ENCODE measurements around the gene HTT. TPM values are rescaled to one million over a fixed set of nuclear protein-coding genes. Genes with fewer than 3 reads are reported as not detected.

The HTT gene
- total and polyA plus RNA-seq, 2 of the 8 experiments (the other 6 are each of a cell fraction or from before 2014, with no cell fraction given) = 24.0 to 71.0 TPM

DNA sequence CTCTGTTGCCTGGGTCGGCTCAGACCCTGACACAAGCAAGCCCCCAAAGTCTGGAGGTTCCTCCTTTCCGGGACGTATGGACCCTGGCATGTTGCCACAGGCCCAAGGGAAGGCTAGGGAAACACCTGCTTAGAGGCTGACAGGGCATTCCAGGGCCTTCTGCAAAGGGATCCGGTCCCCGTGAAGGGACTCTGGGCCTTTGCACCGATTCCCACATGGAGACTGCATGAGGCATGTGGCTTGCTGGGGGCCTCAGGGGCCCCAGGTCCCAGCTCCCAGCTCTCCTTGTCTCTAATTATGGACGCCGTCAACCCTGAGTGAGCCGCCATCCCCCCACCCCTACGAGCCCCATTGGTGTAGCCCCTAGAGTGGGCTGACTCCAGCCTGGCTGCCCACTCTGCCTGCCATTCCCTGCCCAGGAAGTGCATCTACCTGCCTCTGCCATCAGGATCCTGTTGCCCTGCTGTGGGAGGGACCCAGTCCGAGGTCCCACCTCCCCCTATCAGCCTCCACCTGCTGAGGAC is 214.2 kb downstream of the HTT start:
- POLR2A ChIA-PET (ENCODE audit: partially characterized antibody) = no interaction called here
- TF ChIP-seq CBX5 (IDR thresholded peaks at IDR 0.05; ENCODE audit: low read depth, low read length) = no peak
- TF ChIP-seq CTBP2 (IDR thresholded peaks at IDR 0.05; ENCODE audit: borderline replicate concordance, insufficient read depth, insufficient read length, low read length) = no peak
- TF ChIP-seq SIN3A (conservative IDR thresholded peaks at IDR 0.05 in 1 of 2, IDR thresholded peaks at IDR 0.05 in 1 of 2; ENCODE audit: low read depth in 1 of 2, low read length in 2 of 2) = no peak
- TF ChIP-seq SP2 (IDR thresholded peaks at IDR 0.05; ENCODE audit: low read length) = no peak
- no peak for TF ChIP-seq TAF1 (IDR thresholded peaks at IDR 0.05; ENCODE audit: low read depth, low read length)
- TF ChIP-seq POLR2AphosphoS5 (IDR thresholded peaks at IDR 0.05; ENCODE audit: low read depth, low read length) = no peak
- no peak for TF ChIP-seq TCF12 (IDR thresholded peaks at IDR 0.05; ENCODE audit: low read depth, low read length)
- TF ChIP-seq SUZ12 (IDR thresholded peaks at IDR 0.05; ENCODE audit: low read length) = no peak
- no peak for TF ChIP-seq MAFK (IDR thresholded peaks at IDR 0.05; ENCODE audit: low read depth, low read length)
- no peak for TF ChIP-seq ATF2 (IDR thresholded peaks at IDR 0.05; ENCODE audit: low read length)
- no peak for TF ChIP-seq PHF8 (conservative IDR thresholded peaks at IDR 0.05; ENCODE audit: low read depth, low read length)
- TF ChIP-seq TEAD4 (IDR thresholded peaks at IDR 0.05; ENCODE audit: low read depth, low read length) = no peak

More for the DNA sequence above, 214.2 kb downstream of the HTT start:
- Histone ChIP-seq H3K18ac (ENCODE audit: extremely low read depth, low read length) (no peak overlapping the region), H3K4me1 (replicated peaks in 1 of 4; ENCODE audit: control insufficient read depth in 3 of 4, insufficient read depth in 4 of 4, low read length in 3 of 4) (peaks cover 0 to 13% (median 3%) of the 10 kb centered on the region in 4 experiments; a peak in 5 of 7 replicates), H2BK5ac (ENCODE audit: low read depth, low read length) (no peak overlapping the region), H4K8ac (ENCODE audit: extremely low read depth, insufficient read depth, low read length) (no peak overlapping the region; the same call in 1 of the 2 replicates), H3K4me2 (ENCODE audit: insufficient read depth in 1 of 2, low read depth in 2 of 2, low read length in 2 of 2) (no peak overlapping the region), H2BK15ac (ENCODE audit: low read length) (no peak overlapping the region), H2BK12ac (ENCODE audit: low read depth, low read length) (no peak overlapping the region), H3K23ac (ENCODE audit: insufficient read length) (no peak overlapping the region), H2BK20ac (ENCODE audit: low read length) (no peak overlapping the region; the same call in 1 of the 2 replicates), H3K56ac (replicated peaks; ENCODE audit: insufficient read length, low read depth, low read length) (no peak overlapping the region), H3K4ac (replicated peaks; ENCODE audit: insufficient read length, low read depth, low read length) (no peak overlapping the region), H3K36me3 (ENCODE audit: control insufficient read depth in 2 of 4, insufficient read depth in 4 of 4, low read length in 3 of 4) (no peaks in the 10 kb centered on the region), H2AFZ (ENCODE audit: low read length) (no peak overlapping the region), H2BK120ac (replicated peaks; ENCODE audit: low read depth, low read length) (no peak overlapping the region), H3K23me2 (ENCODE audit: low read depth, low read length) (peaks cover 14% of the 10 kb centered on the region; the same call in 1 of the 2 replicates), H3K27ac (ENCODE audit: low read depth, low read length) (no peak overlapping the region), H3K9ac (replicated peaks in 1 of 4; ENCODE audit: extremely low read depth in 1 of 4, low read depth in 3 of 4, low read length in 3 of 4) (no peak overlapping the region), H4K20me1 (replicated peaks in 1 of 2; ENCODE audit: control insufficient read depth in 1 of 2, insufficient read depth in 2 of 2, low read length in 2 of 2) (no peaks in the 10 kb centered on the region), H3K4me3 (ENCODE audit: extremely low read depth in 1 of 4, insufficient read depth in 2 of 4, low read depth in 3 of 4, low read length in 4 of 4) (no peak overlapping the region), H3K27me3 (replicated peaks in 1 of 4; ENCODE audit: control insufficient read depth in 3 of 4, extremely low read depth in 1 of 4, insufficient read depth in 3 of 4, low read length in 3 of 4) (peaks cover 0 to 10% (median 1%) of the 10 kb centered on the region in 4 experiments; a peak in 3 of 7 replicates), H3K9me3 (ENCODE audit: insufficient read depth in 2 of 2, low read depth in 1 of 2, low read length in 1 of 2) (no peaks in the 10 kb centered on the region), H2AK5ac (ENCODE audit: low read depth, low read length) (no peak overlapping the region), H3K14ac (ENCODE audit: insufficient read length) (no peak overlapping the region), H4K91ac (replicated peaks; ENCODE audit: insufficient read length, low read length) (no peak overlapping the region), H4K5ac (ENCODE audit: insufficient read length, low read depth, low read length) (no peak overlapping the region), H3K79me1 (ENCODE audit: low read depth, low read length) (no peaks in the 10 kb centered on the region), H3K79me2 (ENCODE audit: control insufficient read depth in 1 of 2, insufficient read depth in 2 of 2, low read length in 2 of 2) (no peaks in the 10 kb centered on the region)
- CTCF ChIA-PET (ENCODE audit: partially characterized antibody) = interaction anchor here (1.2 to 5.1 kb wide), 2 partner anchors 30 to 460 kb away, joined by 4 to 31 read pairs; no protein-coding TSS in a partner anchor
- WGBS, 2 experiments (ENCODE audit: extremely low coverage in 1 of 2, insufficient coverage in 1 of 2, insufficient read length in 1 of 2, insufficient replicate concordance in 2 of 2, low coverage in 1 of 2, low lambda C conversion rate in 2 of 2, missing lambda C conversion rate in 1 of 2) = 83% methylated on average over 11 of the region's 11 CpGs; no CpG with 5 or more reads in 1 of the 2 experiments
- peak in 1 of 2 experiments; percentile 41 for DNase-seq (ENCODE audit: low read depth in 1 of 2, low spot score in 2 of 2)
- FAIRE-seq = no peak
